ENCODE measurements around the gene ARRB1.

ARRB1 gene

DNA sequence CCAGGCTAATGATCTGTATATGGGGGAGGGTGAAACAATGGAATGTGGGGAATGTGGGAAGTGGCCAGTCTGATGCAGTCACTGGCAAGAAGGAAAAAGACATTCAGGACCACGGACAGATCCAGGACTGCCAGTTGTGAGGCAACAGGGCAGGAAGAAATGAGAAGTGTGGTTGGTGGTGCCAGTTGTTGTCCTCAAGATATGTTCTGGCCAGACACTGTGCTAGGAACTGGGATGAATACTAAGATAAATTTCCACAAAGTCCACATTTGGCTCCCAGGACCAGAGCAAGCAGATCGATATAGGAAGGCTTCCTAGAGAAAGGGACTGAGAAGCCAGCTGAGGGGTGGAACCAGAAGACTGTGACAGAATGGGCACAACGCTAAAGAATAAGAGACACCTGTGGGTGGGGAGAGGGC lies 117.7 kb downstream of the ARRB1 start:
- no peak for DNase-seq (ENCODE audit: low read depth in 1 of 2, low spot score in 1 of 2)

DNA sequence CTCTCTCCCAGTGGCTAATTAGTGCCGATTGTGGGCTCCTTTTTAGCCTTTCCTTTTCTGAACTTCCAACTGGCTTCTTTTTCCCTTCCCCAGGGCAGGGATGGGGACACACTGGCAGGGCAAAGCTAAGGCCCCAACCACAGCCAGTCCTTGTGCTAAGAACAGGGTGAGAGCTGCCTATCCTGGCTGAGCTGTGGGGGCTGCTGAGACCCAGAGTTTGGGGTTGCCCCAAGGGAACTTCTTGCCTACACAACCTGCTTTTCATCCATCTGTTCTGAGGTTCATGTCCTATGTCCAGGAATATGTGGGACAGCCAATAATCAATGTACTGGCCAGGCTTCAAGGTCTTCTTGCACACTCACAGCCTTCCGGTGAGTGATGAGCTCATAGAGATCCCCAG lies 120.8 kb downstream of the ARRB1 start:
- DNase-seq (ENCODE audit: low read depth in 1 of 2, low spot score in 1 of 2): no peak

DNA sequence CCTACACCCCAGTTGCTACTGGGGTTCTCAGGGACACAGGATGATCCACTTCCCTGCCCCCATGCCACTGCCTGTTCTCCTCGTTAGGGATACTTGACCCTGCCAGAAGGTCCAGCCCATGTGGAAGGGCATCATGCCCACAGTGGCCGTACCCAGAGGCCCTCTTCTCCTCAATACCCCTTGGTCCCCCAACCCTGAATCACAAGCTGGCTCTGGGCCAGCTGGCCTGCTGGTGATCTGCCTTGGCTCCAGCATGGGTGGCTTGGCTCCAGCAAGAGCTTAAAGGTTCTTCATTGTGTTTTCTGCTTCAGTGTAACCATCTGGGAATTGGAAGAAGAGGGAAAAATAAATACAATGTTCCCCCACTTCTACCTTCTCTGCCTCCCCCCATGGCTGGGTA lies 122.0 kb downstream of the ARRB1 start:
- DNase-seq (ENCODE audit: low read depth in 1 of 2, low spot score in 1 of 2): no peak

DNA sequence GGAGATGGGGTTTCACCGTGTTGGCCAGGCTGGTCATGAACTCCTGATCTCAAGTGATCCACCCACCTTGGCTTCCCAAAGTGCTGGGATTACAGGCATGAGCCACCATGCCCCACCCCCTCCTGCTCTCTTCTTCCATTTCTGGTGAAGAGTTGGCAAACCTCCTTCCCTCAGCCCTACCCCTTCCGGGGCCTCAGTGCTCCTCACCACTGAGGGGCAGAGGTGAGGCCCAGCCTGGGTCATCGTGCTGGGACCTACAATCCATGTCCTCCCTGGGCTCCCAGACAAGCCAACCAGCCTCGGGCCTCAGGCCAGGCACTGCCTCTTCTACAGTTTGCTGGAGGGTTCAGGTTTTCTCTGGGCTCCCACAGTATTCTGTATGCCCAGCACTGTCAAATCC lies 125.7 kb downstream of the ARRB1 start:
- DNase-seq (ENCODE audit: low read depth in 1 of 2, low spot score in 1 of 2): no peak

DNA sequence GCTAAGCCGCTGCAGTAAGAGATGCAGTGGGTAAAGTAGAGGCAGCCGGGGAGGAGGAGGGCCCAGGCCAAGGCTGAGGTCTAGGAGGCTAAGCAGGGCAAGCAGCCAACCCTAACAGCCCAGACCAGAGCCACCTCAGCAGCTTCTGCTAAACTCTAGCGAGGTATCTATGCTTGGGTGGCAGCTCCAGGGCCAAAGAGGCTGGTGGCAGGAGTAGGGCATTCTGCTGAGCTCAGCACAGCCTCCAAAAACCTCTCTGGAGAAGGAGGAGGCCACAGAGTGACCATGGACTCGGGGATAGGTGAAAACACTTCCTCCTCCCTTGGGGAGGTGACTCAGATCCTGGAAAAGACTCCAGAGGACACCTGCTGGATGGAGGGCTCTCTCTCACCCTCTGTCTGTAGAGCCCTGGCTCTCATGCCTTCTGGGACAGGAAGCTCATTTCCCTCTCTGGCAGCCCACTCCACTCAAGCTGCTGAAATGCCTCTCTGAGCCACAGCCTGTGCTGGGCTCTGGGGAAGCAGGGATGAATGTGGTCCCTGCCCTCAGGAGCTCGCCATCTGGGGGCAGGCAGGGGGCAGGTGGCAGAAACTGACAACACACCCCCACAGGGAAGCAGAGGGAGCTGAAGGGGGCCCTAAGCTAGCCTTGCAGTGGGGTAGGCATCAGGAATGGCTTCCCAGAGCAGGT lies 127.4 kb downstream of the ARRB1 start:
- no peak for DNase-seq (ENCODE audit: low read depth in 1 of 2, low spot score in 1 of 2)

DNA sequence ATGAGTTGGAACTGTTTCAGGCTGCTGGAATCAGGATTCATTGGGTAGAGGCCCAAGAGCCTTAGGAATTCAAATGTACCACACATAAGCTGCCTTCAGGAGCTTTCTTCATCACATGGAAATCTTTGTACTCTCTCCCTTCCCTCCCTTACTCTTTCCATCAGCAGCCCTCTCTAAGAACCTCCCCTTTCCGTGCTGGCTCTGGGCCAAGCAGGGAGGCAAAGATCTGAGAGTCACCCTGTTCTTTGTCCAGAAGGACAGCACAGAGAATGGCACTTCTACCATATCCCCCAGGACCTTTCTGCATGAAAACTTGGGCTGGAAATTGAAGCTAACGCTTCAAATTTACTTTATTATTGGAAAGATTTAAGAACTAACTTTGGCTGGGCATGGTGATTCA lies 131.6 kb downstream of the ARRB1 start:
- DNase-seq (ENCODE audit: low read depth in 1 of 2, low spot score in 1 of 2): no peak

DNA sequence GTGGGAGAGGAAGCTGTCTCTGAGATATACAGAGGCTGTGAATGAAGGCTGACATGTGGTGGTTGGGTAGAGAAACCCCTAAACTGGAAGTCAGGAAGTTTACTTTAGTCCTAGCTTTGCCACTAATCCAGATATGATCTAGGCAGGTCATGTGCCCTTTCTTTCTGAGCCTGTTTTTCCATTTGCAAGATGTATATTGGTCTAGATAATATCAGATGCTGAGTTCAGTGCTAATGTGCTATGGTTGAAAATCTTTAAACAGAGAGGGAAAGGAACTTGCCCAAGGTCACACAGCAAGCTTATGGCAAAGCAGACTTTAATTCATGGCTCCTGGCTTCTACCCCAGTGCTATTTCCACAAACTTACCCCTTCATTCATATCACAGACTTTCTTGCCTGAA lies 136.6 kb downstream of the ARRB1 start:
- no peak for DNase-seq (ENCODE audit: low read depth in 1 of 2, low spot score in 1 of 2)

DNA sequence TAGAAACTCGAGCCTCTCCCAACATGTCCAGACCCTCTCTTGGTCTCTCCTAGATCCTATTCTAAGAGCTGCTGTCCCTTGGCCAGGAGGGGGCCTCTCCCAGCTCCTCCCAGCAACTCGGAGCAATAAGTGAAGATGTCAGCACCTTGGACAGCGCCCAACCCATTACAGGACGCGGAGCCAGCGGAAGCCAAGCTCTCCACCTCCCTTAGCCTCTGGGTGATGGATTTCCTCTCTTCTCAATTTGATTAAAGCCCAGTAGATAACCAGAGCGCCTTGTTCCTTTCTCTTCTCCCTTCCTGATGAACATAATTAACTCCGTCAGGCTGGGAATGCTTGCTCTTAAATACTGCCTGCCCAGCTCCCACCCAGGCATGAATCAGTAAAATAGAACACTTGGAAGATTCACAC lies 137.0 kb downstream of the ARRB1 start:
- peak; percentile 38 to 77 for DNase-seq (ENCODE audit: low read depth in 1 of 2, low spot score in 1 of 2)
